ENCODE measurements around the gene LRRC18.

Gene LRRC18

DNA sequence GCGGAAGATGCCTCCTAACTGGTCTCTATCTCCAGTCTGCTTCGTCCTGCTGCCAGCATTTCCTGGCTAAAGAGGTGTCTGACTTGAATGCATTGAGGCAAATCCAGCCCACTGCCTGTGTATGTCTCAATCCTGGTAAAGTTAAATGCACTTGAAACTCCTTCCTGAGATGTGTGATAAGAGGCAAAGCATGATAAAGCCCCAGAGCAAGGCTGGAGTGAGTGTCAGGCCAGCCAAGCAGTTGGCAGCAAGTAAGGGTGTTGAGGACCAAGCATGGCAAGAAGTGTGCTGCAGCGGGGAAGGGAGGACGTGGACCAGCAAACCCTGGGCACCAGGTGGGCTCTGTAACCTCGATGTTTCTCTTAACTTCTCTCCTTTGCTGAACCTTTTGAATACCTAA is 29.1 kb downstream of the LRRC18 start:
- Histone ChIP-seq H3K36me3 (ENCODE audit: low read depth) (no peaks in the 10 kb centered on the region), H3K27ac (ENCODE audit: poor library complexity, severe bottlenecking) (no peak overlapping the region), H3K9me3 (ENCODE audit: severe bottlenecking) (no peaks in the 10 kb centered on the region), H3K4me1 (ENCODE audit: insufficient read depth, poor library complexity, severe bottlenecking) (no peaks in the 10 kb centered on the region), H3K4me3 (ENCODE audit: severe bottlenecking) (no peak overlapping the region), H3K27me3 (ENCODE audit: insufficient read depth, poor library complexity, severe bottlenecking) (peaks cover 5% of the 10 kb centered on the region)
- DNase-seq (ENCODE audit: low spot score) (no peak), ATAC-seq (ENCODE audit: low read depth) (no peak)
- TF ChIP-seq, protein P1, sequence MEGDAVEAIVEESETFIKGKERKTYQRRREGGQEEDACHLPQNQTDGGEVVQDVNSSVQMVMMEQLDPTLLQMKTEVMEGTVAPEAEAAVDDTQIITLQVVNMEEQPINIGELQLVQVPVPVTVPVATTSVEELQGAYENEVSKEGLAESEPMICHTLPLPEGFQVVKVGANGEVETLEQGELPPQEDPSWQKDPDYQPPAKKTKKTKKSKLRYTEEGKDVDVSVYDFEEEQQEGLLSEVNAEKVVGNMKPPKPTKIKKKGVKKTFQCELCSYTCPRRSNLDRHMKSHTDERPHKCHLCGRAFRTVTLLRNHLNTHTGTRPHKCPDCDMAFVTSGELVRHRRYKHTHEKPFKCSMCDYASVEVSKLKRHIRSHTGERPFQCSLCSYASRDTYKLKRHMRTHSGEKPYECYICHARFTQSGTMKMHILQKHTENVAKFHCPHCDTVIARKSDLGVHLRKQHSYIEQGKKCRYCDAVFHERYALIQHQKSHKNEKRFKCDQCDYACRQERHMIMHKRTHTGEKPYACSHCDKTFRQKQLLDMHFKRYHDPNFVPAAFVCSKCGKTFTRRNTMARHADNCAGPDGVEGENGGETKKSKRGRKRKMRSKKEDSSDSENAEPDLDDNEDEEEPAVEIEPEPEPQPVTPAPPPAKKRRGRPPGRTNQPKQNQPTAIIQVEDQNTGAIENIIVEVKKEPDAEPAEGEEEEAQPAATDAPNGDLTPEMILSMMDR (IDR thresholded peaks at IDR 0.05; ENCODE audit: poor library complexity, severe bottlenecking): no peak

DNA sequence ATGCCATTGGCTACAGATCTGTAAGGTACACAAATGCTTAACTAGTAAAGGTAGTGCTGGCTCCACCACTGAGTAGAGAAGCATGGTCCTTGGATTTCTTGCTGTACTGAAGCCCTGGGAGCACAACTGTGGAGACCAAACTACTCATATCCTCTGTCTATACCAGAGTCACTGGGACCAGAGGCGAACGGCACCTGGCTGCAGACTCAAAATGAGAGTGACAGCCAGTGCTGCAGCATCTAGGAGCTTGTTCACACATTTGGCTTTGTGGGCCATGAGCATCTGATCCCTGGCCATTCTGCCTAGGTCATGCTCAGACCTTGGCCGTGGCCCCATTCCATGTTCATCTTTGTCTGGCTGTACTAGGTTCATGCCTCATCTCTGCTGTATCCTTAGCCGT is 31.9 kb downstream of the LRRC18 start:
- Histone ChIP-seq H3K27ac (ENCODE audit: poor library complexity, severe bottlenecking) (no peak overlapping the region), H3K9me3 (ENCODE audit: severe bottlenecking) (no peaks in the 10 kb centered on the region), H3K4me1 (ENCODE audit: insufficient read depth, poor library complexity, severe bottlenecking) (no peaks in the 10 kb centered on the region), H3K4me3 (ENCODE audit: severe bottlenecking) (no peak overlapping the region), H3K27me3 (ENCODE audit: insufficient read depth, poor library complexity, severe bottlenecking) (no peaks in the 10 kb centered on the region), H3K36me3 (ENCODE audit: low read depth) (no peaks in the 10 kb centered on the region)
- no peak for DNase-seq (ENCODE audit: low spot score)
- no peak for ATAC-seq (ENCODE audit: low read depth)
- TF ChIP-seq, protein P1 (IDR thresholded peaks at IDR 0.05; ENCODE audit: poor library complexity, severe bottlenecking): no peak

DNA sequence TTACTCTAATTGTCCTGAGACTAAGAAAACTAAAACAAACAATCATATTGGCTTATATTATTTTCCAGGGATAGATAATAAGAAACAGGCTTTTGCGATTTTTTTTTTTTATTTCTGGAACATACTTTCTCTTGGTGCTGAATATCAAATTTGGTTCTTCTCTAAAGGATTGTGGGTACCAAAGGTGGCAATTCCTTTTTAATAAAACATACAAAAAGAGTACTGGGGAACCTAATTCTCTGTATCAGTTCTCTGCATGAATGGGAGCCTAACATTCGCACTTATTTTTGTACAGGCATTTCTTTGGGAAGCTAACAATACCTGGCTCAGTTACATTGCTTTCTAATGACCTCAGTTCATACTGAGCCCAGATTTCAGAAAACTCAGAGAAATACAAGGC is 32.8 kb downstream of the LRRC18 start:
- no peaks in the 10 kb centered on the region for H3K36me3 ChIP-seq (ENCODE audit: low read depth)
- H3K27me3 ChIP-seq (ENCODE audit: insufficient read depth, poor library complexity, severe bottlenecking): no peaks in the 10 kb centered on the region
- no peak overlapping the region for H3K4me3 ChIP-seq (ENCODE audit: severe bottlenecking)
- no peaks in the 10 kb centered on the region for H3K9me3 ChIP-seq (ENCODE audit: severe bottlenecking)
- no peak for DNase-seq (ENCODE audit: low spot score)
- ATAC-seq (ENCODE audit: low read depth): no peak
- H3K4me1 ChIP-seq (ENCODE audit: insufficient read depth, poor library complexity, severe bottlenecking): no peaks in the 10 kb centered on the region
- TF ChIP-seq, protein P1 (IDR thresholded peaks at IDR 0.05; ENCODE audit: poor library complexity, severe bottlenecking): no peak
- no peak overlapping the region for H3K27ac ChIP-seq (ENCODE audit: poor library complexity, severe bottlenecking)

DNA sequence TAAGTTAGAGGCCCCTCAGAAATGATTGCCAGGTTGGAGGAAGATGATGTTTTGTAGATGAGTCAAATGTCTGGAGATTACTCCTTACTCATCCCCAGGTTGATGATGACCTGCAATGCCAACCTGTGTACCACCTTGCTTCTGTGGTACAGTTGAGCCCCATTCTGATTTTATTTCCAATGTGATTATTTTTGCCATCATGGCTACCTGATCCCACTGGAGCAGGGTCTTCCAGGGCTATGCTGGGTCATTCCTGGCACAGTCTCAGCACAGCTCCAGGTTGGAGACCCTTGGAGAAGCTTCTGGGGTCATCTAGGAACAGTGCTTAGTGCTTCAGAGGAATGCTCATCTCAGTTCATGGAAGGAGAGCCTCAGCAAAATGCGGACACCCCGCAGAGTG is 34.3 kb downstream of the LRRC18 start:
- TF ChIP-seq, protein P1 (IDR thresholded peaks at IDR 0.05; ENCODE audit: poor library complexity, severe bottlenecking): no peak
- DNase-seq (ENCODE audit: low spot score) (no peak), ATAC-seq (ENCODE audit: low read depth) (no peak)
- Histone ChIP-seq H3K36me3 (ENCODE audit: low read depth) (no peaks in the 10 kb centered on the region), H3K27me3 (ENCODE audit: insufficient read depth, poor library complexity, severe bottlenecking) (no peaks in the 10 kb centered on the region), H3K27ac (ENCODE audit: poor library complexity, severe bottlenecking) (no peak overlapping the region), H3K4me3 (ENCODE audit: severe bottlenecking) (no peak overlapping the region), H3K9me3 (ENCODE audit: severe bottlenecking) (no peaks in the 10 kb centered on the region), H3K4me1 (ENCODE audit: insufficient read depth, poor library complexity, severe bottlenecking) (no peaks in the 10 kb centered on the region)

DNA sequence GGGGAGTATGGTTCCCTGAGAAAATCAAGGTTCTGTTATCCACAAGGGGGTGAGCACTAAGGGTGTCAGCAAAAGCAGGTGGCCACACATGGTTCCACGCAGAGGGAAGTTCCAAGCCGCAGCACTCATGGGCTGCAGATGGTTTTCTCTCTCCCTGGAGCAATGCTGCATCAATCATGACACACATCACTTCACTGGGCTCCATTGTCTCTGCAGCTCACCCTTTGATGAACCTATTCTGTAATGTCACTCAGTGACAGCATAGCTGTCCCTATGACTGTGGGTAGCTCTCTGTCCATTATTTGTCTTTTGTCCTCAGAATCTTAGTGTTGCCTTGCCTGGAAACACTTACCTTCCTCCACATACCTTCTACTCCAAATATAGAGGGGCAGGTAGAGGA is 34.8 kb downstream of the LRRC18 start:
- no peak overlapping the region for H3K4me3 ChIP-seq (ENCODE audit: severe bottlenecking)
- H3K4me1 ChIP-seq (ENCODE audit: insufficient read depth, poor library complexity, severe bottlenecking): no peaks in the 10 kb centered on the region
- H3K9me3 ChIP-seq (ENCODE audit: severe bottlenecking): no peaks in the 10 kb centered on the region
- no peaks in the 10 kb centered on the region for H3K36me3 ChIP-seq (ENCODE audit: low read depth)
- TF ChIP-seq, protein P1 (IDR thresholded peaks at IDR 0.05; ENCODE audit: poor library complexity, severe bottlenecking): no peak
- H3K27me3 ChIP-seq (ENCODE audit: insufficient read depth, poor library complexity, severe bottlenecking): no peaks in the 10 kb centered on the region
- H3K27ac ChIP-seq (ENCODE audit: poor library complexity, severe bottlenecking): no peak overlapping the region
- ATAC-seq (ENCODE audit: low read depth) (no peak), DNase-seq (ENCODE audit: low spot score) (no peak)

All from RWPE2 (cell line).